Stimulated activated naive B cell treated with anti-CD40 and anti-IgM and Interleukin-4, amounts not matched to agents 10 μg/mL and 1 μg/mL and 100 μg/mL, for 72 hours (primary cell): Measurements from ENCODE around the gene EDRF1.
"Not testable (repeated sequence)": the region's sequence is repeated elsewhere in the genome, so short reads cannot be mapped to it uniquely, and the experiment has no call there.

ENCODE experiments used
- ATAC-seq, 2 donors: fragments of 150-1000 bp; cut with Tn5 transposase; replicated peaks; 2 replicates each; pipeline ENCODE4 v1.10.0; 2021; ENCODE audit warnings: moderate library complexity in 1 of 2
- DNase-seq: peaks from one replicate; pipeline ENCODE4 v3.0.0; 2021
- H3K27ac Mint-ChIP-seq: one replicate; pipeline ENCODE4 v1.8.0; 2022; ENCODE audit warnings: mild to moderate bottlenecking, mixed read lengths
- H3K27me3 Mint-ChIP-seq, 2 donors: one replicate each; pipeline ENCODE4 v1.8.0; 2022; ENCODE audit warnings: mixed read lengths in 2 of 2
- H3K36me3 Mint-ChIP-seq, 2 donors: one replicate each; pipeline ENCODE4 v1.8.0; 2022; ENCODE audit warnings: mixed read lengths in 2 of 2, mild to moderate bottlenecking in 1 of 2
- H3K4me1 Mint-ChIP-seq, 2 donors: one replicate each; pipeline ENCODE4 v1.8.0; 2022; ENCODE audit warnings: mixed read lengths in 2 of 2, mild to moderate bottlenecking in 1 of 2
- H3K4me3 Mint-ChIP-seq, 2 donors: one replicate each; pipeline ENCODE4 v1.8.0; 2022; ENCODE audit warnings: mild to moderate bottlenecking in 2 of 2, mixed read lengths in 2 of 2, moderate library complexity in 1 of 2
- H3K9me3 Mint-ChIP-seq, 2 donors: one replicate each; pipeline ENCODE4 v1.8.0; 2022; ENCODE audit warnings: mixed read lengths in 2 of 2, mild to moderate bottlenecking in 1 of 2

Gene EDRF1

GRCh38 chr10:125693524-125693847 is 26.0 kb upstream of the EDRF1 start:
- H3K27me3 Mint-ChIP-seq = peaks cover 9 to 15% of the 10 kb centered on the region in 2 donors
- no peaks in the 10 kb centered on the region for H3K9me3 Mint-ChIP-seq
- H3K4me3 Mint-ChIP-seq = no peak overlapping the region
- ATAC-seq (no peak), DNase-seq (no peak)
- no peak overlapping the region for H3K27ac Mint-ChIP-seq
- H3K4me1 Mint-ChIP-seq = no peaks in the 10 kb centered on the region
- H3K36me3 Mint-ChIP-seq = no peaks in the 10 kb centered on the region

- Mint-ChIP-seq H3K27ac (no peak overlapping the region), H3K4me3 (no peak overlapping the region), H3K4me1 (no peaks in the 10 kb centered on the region), H3K9me3 (no peaks in the 10 kb centered on the region), H3K36me3 (no peaks in the 10 kb centered on the region), H3K27me3 (peaks cover 0 to 10% of the 10 kb centered on the region in 2 donors)
- no peak for ATAC-seq
- no peak for DNase-seq
Measured at GRCh38 chr10:125694883-125695282, 24.6 kb upstream of the EDRF1 start.

GRCh38 chr10:125696884-125697283 is 22.6 kb upstream of the EDRF1 start:
- not testable (repeated sequence) for H3K9me3 Mint-ChIP-seq, H3K36me3 Mint-ChIP-seq, H3K4me1 Mint-ChIP-seq, H3K27me3 Mint-ChIP-seq, H3K27ac Mint-ChIP-seq, H3K4me3 Mint-ChIP-seq, ATAC-seq, DNase-seq

- Mint-ChIP-seq H3K27me3 (peaks cover 8 to 11% of the 10 kb centered on the region in 2 donors), H3K9me3 (peaks cover 5 to 7% of the 10 kb centered on the region in 2 donors), H3K36me3 (peaks cover 0 to 5% of the 10 kb centered on the region in 2 donors), H3K27ac (peak overlapping the region; percentile 25), H3K4me3 (no peak overlapping the region), H3K4me1 (no peaks in the 10 kb centered on the region)
- ATAC-seq = no peak
- no peak for DNase-seq
Measured at GRCh38 chr10:125698481-125698998, 21.0 kb upstream of the EDRF1 start.

GRCh38 chr10:125699562-125700143 is 19.9 kb upstream of the EDRF1 start:
- H3K27ac Mint-ChIP-seq = no peak overlapping the region
- ATAC-seq (no peak), DNase-seq (no peak)
- no peak overlapping the region for H3K4me3 Mint-ChIP-seq
- peaks cover 8 to 11% of the 10 kb centered on the region in 2 donors for H3K27me3 Mint-ChIP-seq
- no peaks in the 10 kb centered on the region for H3K4me1 Mint-ChIP-seq
- H3K9me3 Mint-ChIP-seq = peaks cover 5 to 7% of the 10 kb centered on the region in 2 donors
- peaks cover 0 to 5% of the 10 kb centered on the region in 2 donors for H3K36me3 Mint-ChIP-seq

- Mint-ChIP-seq H3K36me3 (peaks cover 0 to 5% of the 10 kb centered on the region in 2 donors), H3K27me3 (peaks cover 8 to 11% of the 10 kb centered on the region in 2 donors), H3K4me1 (no peaks in the 10 kb centered on the region), H3K4me3 (no peak overlapping the region), H3K27ac (no peak overlapping the region), H3K9me3 (peaks cover 5 to 7% of the 10 kb centered on the region in 2 donors)
- ATAC-seq = no peak
- no peak for DNase-seq
Measured at GRCh38 chr10:125700355-125700911, 19.1 kb upstream of the EDRF1 start.

GRCh38 chr10:125707541-125708468 is 11.7 kb upstream of the EDRF1 start:
- H3K27ac Mint-ChIP-seq = no peak overlapping the region
- no peak for DNase-seq
- ATAC-seq = peak; percentile 92 to 93
- peak overlapping the region in 1 of 2 donors; percentile 21 for H3K4me3 Mint-ChIP-seq
- H3K4me1 Mint-ChIP-seq = peaks cover 7 to 16% of the 10 kb centered on the region in 2 donors
- H3K9me3 Mint-ChIP-seq = peaks cover 8 to 13% of the 10 kb centered on the region in 2 donors
- peaks cover 2 to 4% of the 10 kb centered on the region in 2 donors for H3K27me3 Mint-ChIP-seq
- peaks cover 3 to 7% of the 10 kb centered on the region in 2 donors for H3K36me3 Mint-ChIP-seq

GRCh38 chr10:125708971-125709503 is 10.5 kb upstream of the EDRF1 start:
- Mint-ChIP-seq H3K27me3 (peaks cover 0 to 4% of the 10 kb centered on the region in 2 donors), H3K4me1 (peaks cover 7 to 16% of the 10 kb centered on the region in 2 donors), H3K36me3 (peaks cover 3 to 8% of the 10 kb centered on the region in 2 donors), H3K4me3 (no peak overlapping the region), H3K9me3 (peaks cover 10 to 15% of the 10 kb centered on the region in 2 donors), H3K27ac (no peak overlapping the region)
- no peak for DNase-seq
- peak; percentile 63 to 70 for ATAC-seq

GRCh38 chr10:125709553-125710474 is 9.7 kb upstream of the EDRF1 start:
- no peak for ATAC-seq
- no peak overlapping the region for H3K4me3 Mint-ChIP-seq
- H3K27me3 Mint-ChIP-seq = peaks cover 0 to 4% of the 10 kb centered on the region in 2 donors
- H3K9me3 Mint-ChIP-seq = peaks cover 13 to 15% of the 10 kb centered on the region in 2 donors
- H3K36me3 Mint-ChIP-seq = peaks cover 3 to 8% of the 10 kb centered on the region in 2 donors
- DNase-seq = no peak
- peaks cover 7 to 16% of the 10 kb centered on the region in 2 donors for H3K4me1 Mint-ChIP-seq
- H3K27ac Mint-ChIP-seq = no peak overlapping the region

GRCh38 chr10:125711110-125711750 is 8.3 kb upstream of the EDRF1 start:
- H3K4me3 Mint-ChIP-seq = no peak overlapping the region
- H3K9me3 Mint-ChIP-seq = peaks cover 13 to 15% of the 10 kb centered on the region in 2 donors
- ATAC-seq = no peak
- H3K36me3 Mint-ChIP-seq = peaks cover 3 to 5% of the 10 kb centered on the region in 2 donors
- H3K27ac Mint-ChIP-seq = no peak overlapping the region
- H3K4me1 Mint-ChIP-seq = peaks cover 5 to 16% of the 10 kb centered on the region in 2 donors
- H3K27me3 Mint-ChIP-seq = no peaks in the 10 kb centered on the region
- DNase-seq = no peak

- not testable (repeated sequence) for ATAC-seq, H3K36me3 Mint-ChIP-seq, DNase-seq, H3K27me3 Mint-ChIP-seq, H3K4me1 Mint-ChIP-seq, H3K4me3 Mint-ChIP-seq, H3K27ac Mint-ChIP-seq
- peaks cover 13 to 15% of the 10 kb centered on the region in 2 donors for H3K9me3 Mint-ChIP-seq
Measured at GRCh38 chr10:125714728-125715127, 4.8 kb upstream of the EDRF1 start.

- H3K27me3 Mint-ChIP-seq = no peaks in the 10 kb centered on the region
- H3K36me3 Mint-ChIP-seq = peaks cover 14 to 16% of the 10 kb centered on the region in 2 donors
- H3K4me1 Mint-ChIP-seq = peaks cover 3 to 11% of the 10 kb centered on the region in 2 donors
- DNase-seq (no peak), ATAC-seq (no peak)
- H3K27ac Mint-ChIP-seq = peak overlapping the region; percentile 95
- no peaks in the 10 kb centered on the region for H3K9me3 Mint-ChIP-seq
- peak overlapping the region; percentile 95 to 97 for H3K4me3 Mint-ChIP-seq
Measured at GRCh38 chr10:125720002-125720382, 483 bp downstream of the EDRF1 start.

- H3K9me3 Mint-ChIP-seq = no peaks in the 10 kb centered on the region
- H3K4me3 Mint-ChIP-seq = peak overlapping the region in 1 of 2 donors; percentile 4
- peaks cover 21 to 25% of the 10 kb centered on the region in 2 donors for H3K36me3 Mint-ChIP-seq
- ATAC-seq (no peak), DNase-seq (no peak)
- H3K27ac Mint-ChIP-seq = no peak overlapping the region
- no peaks in the 10 kb centered on the region for H3K27me3 Mint-ChIP-seq
- H3K4me1 Mint-ChIP-seq = peaks cover 3 to 11% of the 10 kb centered on the region in 2 donors
Measured at GRCh38 chr10:125721035-125721434, 1.5 kb downstream of the EDRF1 start.
